ENCODE data around the gene IDE.

The IDE gene

GRCh38 chr10:92562424-92562823, 11.5 kb downstream of the IDE start:
- no peak for DNase-seq

DNA sequence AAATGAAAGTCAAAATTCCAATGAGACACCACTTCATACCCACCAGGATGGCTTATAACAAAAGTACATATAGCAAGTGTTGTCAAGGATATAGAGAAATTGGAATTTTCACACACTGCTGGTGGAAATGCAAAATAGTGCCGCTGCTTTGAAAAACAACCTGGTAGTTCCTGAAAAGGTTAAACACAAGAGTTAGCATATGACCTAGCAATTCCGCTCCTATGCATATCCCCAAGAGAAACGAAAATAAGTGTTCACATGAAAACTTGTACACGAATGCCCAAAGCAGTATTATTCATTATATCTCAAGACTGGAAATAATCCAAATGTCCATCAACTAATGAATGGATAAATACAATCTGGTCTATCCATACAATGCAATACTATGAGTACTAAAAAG, 14.8 kb downstream of the IDE start:
- DNase-seq, result no peak

DNA sequence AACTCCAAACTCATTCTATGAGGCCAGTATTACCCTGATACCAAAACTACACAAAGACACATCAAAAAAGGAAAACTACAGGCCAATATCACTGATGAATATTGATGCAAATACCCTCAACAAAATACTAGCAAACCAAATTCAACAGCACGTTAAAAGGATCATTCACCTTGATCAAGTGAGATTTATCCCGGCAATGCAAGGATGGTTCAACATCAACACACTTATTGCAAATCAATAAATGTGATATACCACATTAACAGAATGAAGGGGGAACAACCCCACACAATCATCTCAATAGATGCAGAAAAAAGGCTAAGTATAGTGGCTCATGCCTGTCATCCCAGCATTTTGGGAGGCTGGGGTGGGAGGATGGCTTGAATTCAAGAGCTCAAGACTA, 19.9 kb downstream of the IDE start:
- no peak for DNase-seq

DNA sequence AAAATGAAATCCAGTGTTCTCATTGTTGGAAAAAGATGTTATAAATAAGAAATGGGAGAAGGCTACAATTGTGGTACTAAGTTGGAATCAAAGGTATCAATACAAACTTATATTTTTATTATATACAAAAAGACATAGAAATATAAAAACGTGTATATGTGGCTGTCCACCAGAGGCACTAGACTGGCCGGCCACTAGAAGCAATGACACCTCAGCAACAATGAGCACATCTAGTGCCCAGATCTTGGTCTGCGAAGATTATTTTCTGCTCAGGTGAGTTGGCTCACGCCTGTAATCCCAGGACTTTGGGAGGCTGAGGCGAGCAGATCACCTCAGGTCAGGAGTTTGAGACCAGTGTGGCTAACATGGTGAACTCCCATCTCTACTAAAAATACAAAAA, 21.6 kb downstream of the IDE start:
- no peak for DNase-seq

GRCh38 chr10:92550924-92551323, 23.0 kb downstream of the IDE start:
- DNase-seq, result no peak

DNA sequence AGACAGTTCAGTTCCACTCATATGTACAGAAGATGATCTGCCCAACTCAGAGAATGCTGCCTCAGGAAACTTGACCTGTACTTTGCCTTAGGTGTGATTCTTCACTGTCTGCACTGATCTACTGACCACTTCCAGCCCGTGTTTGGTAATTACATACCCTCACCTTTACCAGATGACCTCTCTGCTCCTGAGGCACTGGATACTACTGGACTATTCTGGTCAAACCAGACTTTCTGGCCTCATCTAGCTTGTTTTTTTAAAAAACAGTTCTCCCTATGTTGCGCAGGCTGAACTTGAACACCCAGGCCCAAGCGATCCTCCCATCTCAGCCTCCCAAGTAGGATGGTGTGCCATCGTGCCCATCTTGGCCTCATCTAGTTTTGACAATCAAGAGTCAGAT, 26.2 kb downstream of the IDE start:
- DNase-seq, result no peak

GRCh38 chr10:92545556-92545955, 28.3 kb downstream of the IDE start:
- no peak for DNase-seq

DNA sequence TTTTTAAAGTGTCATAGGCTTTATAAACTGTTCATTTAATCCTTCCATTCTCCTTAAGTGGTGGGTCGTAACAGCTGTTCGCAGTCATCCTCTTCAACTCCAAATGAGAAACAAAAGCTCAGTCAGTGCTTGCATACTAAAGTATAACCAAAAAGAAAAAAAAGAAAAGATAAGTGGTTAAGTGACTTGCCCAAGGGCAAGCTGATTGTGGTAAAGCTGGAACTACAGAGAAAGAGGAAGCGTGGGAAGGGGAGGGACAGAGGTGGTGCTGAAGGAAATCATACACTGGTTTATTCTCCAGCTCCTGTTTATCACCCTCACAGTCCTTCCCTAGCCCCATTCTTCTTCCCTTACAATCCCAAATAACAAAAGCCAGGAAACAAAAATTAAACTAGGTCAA, 29.6 kb downstream of the IDE start:
- DNase-seq, result peak; percentile 20

GRCh38 chr10:92542458-92542857, 31.4 kb downstream of the IDE start:
- no peak for DNase-seq

GRCh38 chr10:92541583-92541982, 32.3 kb downstream of the IDE start:
- no peak for DNase-seq

DNA sequence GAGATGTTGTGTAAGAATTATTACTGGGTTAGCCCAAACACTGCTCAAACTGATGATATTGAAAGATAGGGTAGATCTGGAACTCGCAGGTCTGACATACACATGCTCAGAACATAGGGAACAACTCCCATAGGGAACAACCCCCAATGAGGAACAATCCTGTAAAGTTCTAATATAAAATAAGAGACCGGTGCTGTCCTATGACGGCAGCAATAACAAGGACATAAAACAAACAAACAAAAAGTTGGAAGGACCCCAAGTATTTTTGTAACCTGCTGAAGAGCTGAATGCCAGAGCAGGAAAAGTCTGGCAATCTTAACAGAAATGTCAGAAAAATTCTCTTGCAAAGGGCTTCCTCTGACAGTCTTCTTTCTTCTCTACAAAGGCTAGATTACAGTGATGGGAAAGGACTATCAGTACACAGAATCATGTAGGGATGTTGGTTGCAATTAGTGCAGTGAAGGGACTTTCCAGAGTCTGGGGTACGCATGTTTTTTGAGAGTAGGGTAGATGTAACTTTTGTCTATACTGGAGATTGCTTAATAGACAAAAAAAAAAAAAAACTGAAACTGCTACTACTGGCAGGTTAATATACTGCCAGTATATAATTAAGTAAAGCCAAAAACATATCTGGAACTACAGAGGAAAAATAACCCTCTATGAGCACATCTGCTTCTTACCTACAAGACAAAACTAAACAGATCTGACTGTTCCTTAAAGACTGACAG, 35.5 kb downstream of the IDE start:
- no peak for DNase-seq

DNA sequence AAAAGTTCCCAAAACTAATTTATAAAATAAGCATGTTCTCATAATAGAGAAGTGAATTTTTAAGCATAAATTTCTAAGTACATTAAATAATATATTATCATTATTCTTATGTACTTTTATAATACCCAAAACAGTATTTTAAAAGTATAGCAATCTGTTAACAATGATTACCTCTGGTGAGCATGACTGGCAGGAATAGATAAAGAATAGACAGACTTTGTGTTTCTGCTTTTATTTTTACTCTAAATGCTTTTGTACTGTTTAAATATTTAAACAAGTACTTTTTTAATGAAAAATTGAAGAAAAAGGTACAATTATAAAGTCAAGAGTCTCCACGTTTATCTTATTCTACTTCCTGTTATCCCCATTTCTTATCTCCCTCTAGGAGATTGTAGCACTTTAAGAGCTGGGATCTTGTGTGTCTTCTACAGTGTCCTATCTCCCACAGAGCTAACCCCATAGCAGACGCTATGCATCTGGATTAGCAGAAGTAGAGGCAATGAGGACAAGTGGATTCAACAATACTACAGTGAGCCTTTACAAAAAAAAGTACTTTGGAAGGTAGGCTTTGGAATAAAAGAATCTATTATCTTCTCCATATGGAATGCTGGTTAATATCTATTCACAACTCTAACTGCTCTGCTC, 42.9 kb downstream of the IDE start:
- DNase-seq, result no peak

DNA sequence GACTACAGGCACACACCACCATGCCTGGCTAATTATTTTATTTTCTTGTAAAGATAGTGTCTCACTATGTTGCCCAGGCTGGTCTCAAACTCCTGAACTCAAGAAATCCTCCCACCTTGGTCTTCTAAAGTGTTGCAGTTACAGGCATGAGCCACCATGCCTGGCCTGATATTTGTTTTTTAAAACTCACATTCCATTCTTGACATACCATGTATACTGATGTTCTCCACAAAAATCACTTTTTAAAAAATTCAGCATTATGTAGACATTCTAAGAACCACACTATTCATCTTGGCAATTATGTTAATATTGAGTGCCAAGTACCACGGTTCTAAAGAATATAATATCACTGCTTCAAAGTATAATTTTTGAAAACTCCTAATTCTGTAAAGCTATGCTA, 43.5 kb downstream of the IDE start:
- DNase-seq, result no peak

- DNase-seq, result no peak
Observed at GRCh38 chr10:92527716-92528115, 46.2 kb downstream of the IDE start.

GRCh38 chr10:92523639-92524038, 50.3 kb downstream of the IDE start:
- no peak for DNase-seq

DNA sequence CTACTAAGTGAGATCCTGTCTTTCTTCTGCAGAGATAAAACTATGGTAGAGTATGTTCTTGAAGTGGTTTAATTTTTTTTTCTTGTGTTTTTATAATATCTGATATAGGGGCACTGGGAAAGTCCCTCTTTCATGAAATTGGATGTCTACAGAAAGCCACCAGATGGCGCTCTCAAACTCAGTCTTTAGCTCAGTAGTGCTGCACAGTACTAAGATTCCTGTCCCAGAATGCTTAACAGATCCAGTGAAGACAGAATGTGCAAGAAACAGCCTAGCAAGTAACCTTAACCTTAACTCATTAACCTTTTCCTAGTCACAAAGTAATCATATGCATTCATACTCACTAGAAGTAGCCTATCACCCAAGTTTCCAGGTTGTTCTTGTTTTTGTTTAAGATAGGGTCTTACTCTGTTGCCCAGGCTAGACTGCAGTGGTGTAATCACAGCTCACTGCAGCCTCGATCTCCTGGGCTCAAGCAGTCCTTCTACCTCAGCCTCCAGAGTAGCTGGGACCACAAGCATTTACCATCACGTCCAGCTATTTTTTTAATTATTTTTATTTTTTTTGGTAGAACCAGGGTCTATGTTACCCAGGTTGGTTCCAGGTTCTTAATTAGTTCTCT, 56.7 kb downstream of the IDE start:
- peak; percentile 84 for DNase-seq

GRCh38 chr10:92508866-92509265, 65.0 kb downstream of the IDE start:
- DNase-seq, result no peak

- no peak for DNase-seq
Observed at GRCh38 chr10:92506336-92506735, 67.6 kb downstream of the IDE start.

DNA sequence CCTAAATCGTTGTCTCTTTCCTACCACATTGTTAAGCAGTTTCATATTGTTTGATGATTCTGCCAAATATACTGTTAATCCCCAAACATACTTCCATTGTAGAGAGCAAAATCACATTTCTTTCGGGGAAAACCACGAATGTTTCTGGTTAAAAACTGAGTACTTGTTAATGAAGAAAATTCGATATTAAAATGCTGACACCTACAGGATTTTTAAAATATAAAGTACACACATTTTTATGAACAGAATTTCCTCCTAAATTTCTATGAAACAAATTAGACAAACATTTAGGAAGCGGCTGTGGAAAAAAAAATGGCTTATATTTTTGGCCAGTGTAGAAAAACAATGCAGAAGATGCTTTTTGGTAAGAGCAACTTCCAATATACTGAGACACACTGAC, 68.8 kb downstream of the IDE start:
- no peak for DNase-seq

GRCh38 chr10:92502296-92502808, 71.5 kb downstream of the IDE start:
- no peak for DNase-seq

- DNase-seq, result no peak
Observed at GRCh38 chr10:92493362-92493761, 80.5 kb downstream of the IDE start.

DNA sequence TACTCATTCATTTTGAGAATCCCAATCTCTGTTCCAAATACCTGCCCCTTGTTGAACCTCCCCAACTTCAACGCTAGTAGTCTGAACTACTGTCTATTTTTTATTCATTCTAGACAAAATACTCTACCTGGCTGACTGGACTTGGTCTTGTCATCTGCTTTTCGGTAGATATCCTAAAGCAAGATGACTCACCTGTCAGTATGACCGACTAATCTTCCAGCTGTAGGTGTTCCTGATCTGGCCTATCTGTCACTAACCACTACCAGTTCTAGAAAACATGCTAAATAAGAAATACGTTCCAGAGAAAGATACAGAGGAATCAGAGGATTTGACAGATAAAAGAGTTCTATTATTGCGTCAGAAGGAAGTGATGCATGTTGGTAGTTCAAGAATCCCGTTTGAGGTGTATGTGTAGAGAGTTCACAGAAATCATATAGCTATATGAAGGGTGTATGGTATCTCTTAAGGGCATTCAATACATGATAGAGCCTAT, 81.1 kb downstream of the IDE start:
- DNase-seq, result no peak

GRCh38 chr10:92490387-92490786, 83.5 kb downstream of the IDE start:
- no peak for DNase-seq

- no peak for DNase-seq
Observed at GRCh38 chr10:92486637-92487036, 87.3 kb downstream of the IDE start.

Data from CD4-positive, alpha-beta T cell treated with Interleukin-17A for 4 hours (primary cell).